Measurements from ENCODE around the gene PRLR. TPM values are rescaled to one million over a fixed set of nuclear protein-coding genes. Genes with fewer than 3 reads are reported as not detected.

PRLR gene
- total and polyA plus RNA-seq, 10 of the 15 experiments (the other 5 are each of a cell fraction or from before 2014, with no cell fraction given) = 0.03 to 8.1 (median 0.20) TPM

GRCh38 chr5:35030426-35031100 lies 199.7 kb downstream of the PRLR start:
- no peak for DNase-seq (ENCODE audit: low read depth, low spot score)
- ATAC-seq = peak; percentile 63
- in situ Hi-C loops (cut with MboI) = no loop called here
- 46% methylated on average over 10 of the region's 10 CpGs for WGBS (ENCODE audit: insufficient coverage, insufficient replicate concordance, low lambda C conversion rate, missing lambda C conversion rate)
- Histone ChIP-seq H3K9ac (ENCODE audit: control insufficient read depth, insufficient read depth, low read length) (no peak overlapping the region), H3K4me1 (ENCODE audit: control insufficient read depth, insufficient read depth, low read length) (no peaks in the 10 kb centered on the region), H3K79me2 (ENCODE audit: control insufficient read depth, insufficient read depth, low read length) (no peaks in the 10 kb centered on the region), H3K27ac (ENCODE audit: control insufficient read depth, insufficient read depth) (no peak overlapping the region), H2AFZ (ENCODE audit: control insufficient read depth, low read depth, low read length) (no peak overlapping the region), H3K4me2 (ENCODE audit: control insufficient read depth, insufficient read depth) (no peak overlapping the region), H3K27me3 (replicated peaks in 1 of 2; ENCODE audit: control insufficient read depth in 2 of 2, insufficient read depth in 2 of 2, low read length in 1 of 2) (peaks cover 0 to 2% of the 10 kb centered on the region in 2 experiments; a peak in 2 of 4 replicates), H4K20me1 (ENCODE audit: control insufficient read depth, insufficient read depth) (no peaks in the 10 kb centered on the region), H3K36me3 (ENCODE audit: control insufficient read depth in 2 of 2, insufficient read depth in 2 of 2, low read length in 1 of 2) (no peaks in the 10 kb centered on the region), H3K9me3 (replicated peaks; ENCODE audit: control insufficient read depth, insufficient read depth, low read length) (no peaks in the 10 kb centered on the region), H3K4me3 (no peak overlapping the region)
- ChIA-PET CTCF (interaction anchor here (0.7 to 1.6 kb wide), 4 partner anchors 30 to 568 kb away, joined by 3 to 6 read pairs (median 3); no protein-coding TSS in a partner anchor), SMC1A (ENCODE audit: uncharacterized antibody, unreplicated experiment) (interaction anchor here (0.9 kb wide), 1 partner anchor 568 kb away, joined by 4 read pairs; no protein-coding TSS in a partner anchor), RAD21 (ENCODE audit: unreplicated experiment) (interaction anchor here (1.2 kb wide), 1 partner anchor 32 kb away, joined by 3 read pairs; no protein-coding TSS in a partner anchor), POLR2A (no interaction called here)
- no peak for FAIRE-seq
- intact Hi-C loops (cut with micrococcal nuclease; ENCODE audit: unreplicated experiment) = no loop called here
- BruUV-seq (replicated peaks) = no TSS peak
- no peak for TF ChIP-seq NR2C1 (IDR thresholded peaks at IDR 0.05)
- peak; percentile 23; the same call in 1 of the 2 replicates for TF ChIP-seq RAD21 (IDR thresholded peaks at IDR 0.05; ENCODE audit: insufficient read depth, low read depth, low read length)
- no peak for TF ChIP-seq E4F1 (IDR thresholded peaks at IDR 0.05; ENCODE audit: borderline replicate concordance, partially characterized antibody)
- TF ChIP-seq ZSCAN29 (IDR thresholded peaks at IDR 0.05) = no peak
